Upper lobe of right lung (tissue), 1 donor: ENCODE data around the gene HERC6. TPM values are rescaled to one million over a fixed set of nuclear protein-coding genes. Genes with fewer than 3 reads are reported as not detected.

Source experiments
- ATAC-seq: fragments of 200-7000 bp; cut with Tn5 transposase; one replicate; pipeline ENCODE4 v1.9.1; 2020; ENCODE audit warnings: mild to moderate bottlenecking, moderate library complexity
- DNase-seq: peaks from one replicate; pipeline ENCODE4 v3.0.0-alpha.2; 2020
- H3K27ac ChIP-seq: fragments of 200-600 bp; one replicate; pipeline ENCODE4 v1.8.0; 2022
- H3K27me3 ChIP-seq: fragments of 200-600 bp; one replicate; pipeline ENCODE4 v1.8.0; 2022; ENCODE audit warnings: mild to moderate bottlenecking
- H3K36me3 ChIP-seq: fragments of 200-600 bp; one replicate; pipeline ENCODE4 v1.8.0; 2022
- H3K4me1 ChIP-seq: fragments of 200-600 bp; one replicate; pipeline ENCODE4 v1.8.0; 2022
- H3K4me3 ChIP-seq: fragments of 200-600 bp; one replicate; pipeline ENCODE4 v1.8.0; 2022; ENCODE audit warnings: mild to moderate bottlenecking
- H3K9me3 ChIP-seq: fragments of 200-600 bp; one replicate; pipeline ENCODE4 v1.8.0; 2022
- intact Hi-C: fragments of 100-400 bp; cut with DNase I; formaldehyde crosslinking; loops from one replicate; pipeline ENCODE4 v1.11.0; 2022
- total RNA-seq: library from RNA; stranded (reverse); fragmentation: NEBNext Ultra II Directional; extraction: Animal tissue kit (Norgen Biotek cat#: 25700); gene quantifications from one replicate; pipeline ENCODE4 v1.2.1, GENCODE V29; 2021
- TF ChIP-seq, protein P1 (sequence below): fragments of 200-600 bp; IDR thresholded peaks from one replicate; pipeline ENCODE4 v1.8.0; 2022; ENCODE audit warnings: antibody characterized with exemption
- donor health status: DM: no; HTN: yes; CAD: no; lungs with severe emphysema.

The HERC6 gene
- total RNA-seq, 1 donor from 2014 or later = 13.0 TPM

DNA sequence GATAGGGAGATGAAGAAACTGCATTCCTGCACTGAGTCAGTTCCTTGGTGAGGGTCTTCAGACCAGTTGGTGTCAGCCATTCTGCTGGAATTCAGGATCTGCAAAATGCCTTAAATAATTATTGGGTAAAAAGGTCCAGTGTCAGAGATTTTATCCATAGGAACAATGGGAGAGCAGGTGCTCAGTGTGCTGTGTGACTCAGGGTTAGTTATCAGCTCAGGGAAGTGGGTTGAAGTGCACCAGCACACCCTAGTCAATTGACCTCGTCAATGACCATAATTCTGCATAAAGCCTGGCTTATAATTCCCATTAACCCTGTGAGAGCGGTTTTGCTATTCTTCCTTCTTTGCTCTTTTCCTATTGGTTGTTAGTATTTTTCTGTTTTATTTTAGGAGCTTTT lies 37.3 kb downstream of the HERC6 start:
- Histone ChIP-seq H3K9me3 (no peaks in the 10 kb centered on the region), H3K27ac (no peak overlapping the region), H3K27me3 (no peaks in the 10 kb centered on the region), H3K4me3 (no peak overlapping the region), H3K36me3 (no peaks in the 10 kb centered on the region), H3K4me1 (no peaks in the 10 kb centered on the region)
- TF ChIP-seq, protein P1, sequence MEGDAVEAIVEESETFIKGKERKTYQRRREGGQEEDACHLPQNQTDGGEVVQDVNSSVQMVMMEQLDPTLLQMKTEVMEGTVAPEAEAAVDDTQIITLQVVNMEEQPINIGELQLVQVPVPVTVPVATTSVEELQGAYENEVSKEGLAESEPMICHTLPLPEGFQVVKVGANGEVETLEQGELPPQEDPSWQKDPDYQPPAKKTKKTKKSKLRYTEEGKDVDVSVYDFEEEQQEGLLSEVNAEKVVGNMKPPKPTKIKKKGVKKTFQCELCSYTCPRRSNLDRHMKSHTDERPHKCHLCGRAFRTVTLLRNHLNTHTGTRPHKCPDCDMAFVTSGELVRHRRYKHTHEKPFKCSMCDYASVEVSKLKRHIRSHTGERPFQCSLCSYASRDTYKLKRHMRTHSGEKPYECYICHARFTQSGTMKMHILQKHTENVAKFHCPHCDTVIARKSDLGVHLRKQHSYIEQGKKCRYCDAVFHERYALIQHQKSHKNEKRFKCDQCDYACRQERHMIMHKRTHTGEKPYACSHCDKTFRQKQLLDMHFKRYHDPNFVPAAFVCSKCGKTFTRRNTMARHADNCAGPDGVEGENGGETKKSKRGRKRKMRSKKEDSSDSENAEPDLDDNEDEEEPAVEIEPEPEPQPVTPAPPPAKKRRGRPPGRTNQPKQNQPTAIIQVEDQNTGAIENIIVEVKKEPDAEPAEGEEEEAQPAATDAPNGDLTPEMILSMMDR = no peak
- no peak for DNase-seq
- intact Hi-C loops = no loop called here
- no peak for ATAC-seq

DNA sequence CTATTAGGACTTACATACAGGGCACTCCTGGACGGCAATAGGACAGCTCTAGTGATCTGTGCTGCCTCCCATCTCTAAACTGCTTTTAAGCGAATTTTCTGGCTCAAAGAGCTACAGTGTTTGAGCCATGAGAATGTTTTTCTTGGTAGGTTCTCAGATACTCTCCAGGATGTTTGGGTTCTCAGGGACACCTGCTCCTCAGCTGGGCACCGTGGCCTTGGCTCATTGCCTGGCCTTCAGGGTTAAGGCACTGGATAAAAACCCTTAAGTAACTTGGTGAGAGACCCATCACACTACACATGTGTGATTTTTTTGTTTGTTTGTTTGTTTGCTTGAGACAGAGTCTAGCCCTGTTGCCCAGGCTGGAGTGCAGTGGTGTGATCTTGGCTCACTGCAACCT lies 39.8 kb downstream of the HERC6 start:
- intact Hi-C loops = no loop called here
- H3K27ac ChIP-seq = no peak overlapping the region
- no peaks in the 10 kb centered on the region for H3K27me3 ChIP-seq
- no peak for ATAC-seq
- no peak overlapping the region for H3K4me3 ChIP-seq
- no peaks in the 10 kb centered on the region for H3K9me3 ChIP-seq
- H3K36me3 ChIP-seq = no peaks in the 10 kb centered on the region
- no peaks in the 10 kb centered on the region for H3K4me1 ChIP-seq
- no peak for DNase-seq
- TF ChIP-seq, protein P1 = no peak

DNA sequence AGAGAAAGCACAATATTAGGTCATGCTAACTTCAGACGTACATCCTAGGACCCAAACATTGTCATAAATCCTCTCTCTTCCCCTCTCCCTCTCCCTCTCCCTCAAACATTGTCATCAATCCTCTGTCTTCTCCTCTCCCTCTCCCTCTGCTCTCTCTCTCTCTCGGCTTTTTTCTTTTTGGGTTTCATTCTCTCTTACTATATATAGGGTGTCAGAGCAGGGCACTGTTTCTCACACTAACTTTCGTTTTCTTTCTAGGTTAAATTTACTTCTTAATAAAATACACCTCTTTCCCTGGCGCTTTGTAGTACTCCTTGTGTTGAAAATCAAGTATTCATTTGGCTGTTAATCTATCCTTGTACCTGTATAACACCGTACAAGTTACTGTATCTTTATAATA lies 41.2 kb downstream of the HERC6 start:
- ATAC-seq (no peak), DNase-seq (no peak)
- Histone ChIP-seq H3K27me3 (no peaks in the 10 kb centered on the region), H3K36me3 (no peaks in the 10 kb centered on the region), H3K9me3 (no peaks in the 10 kb centered on the region), H3K27ac (no peak overlapping the region), H3K4me3 (no peak overlapping the region), H3K4me1 (no peaks in the 10 kb centered on the region)
- TF ChIP-seq, protein P1 = no peak
- intact Hi-C loops = no loop called here

DNA sequence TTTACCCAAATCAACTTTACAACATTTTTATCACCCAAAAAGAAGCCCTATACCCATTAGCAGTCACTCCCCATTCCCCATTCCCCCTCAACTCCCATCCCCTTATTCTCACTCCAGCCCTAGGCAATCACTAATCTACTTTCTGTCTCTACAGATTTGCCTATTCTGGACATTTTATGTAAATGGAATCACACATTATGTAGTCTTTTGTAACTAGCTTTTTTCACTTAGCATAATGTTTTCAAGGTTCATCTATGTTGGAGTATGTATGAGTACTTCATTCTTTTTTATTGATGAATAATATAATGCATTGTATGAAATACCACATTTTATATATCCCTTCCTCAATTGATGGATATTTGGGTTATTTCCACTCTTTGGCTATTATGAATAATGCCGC lies 42.2 kb downstream of the HERC6 start:
- ATAC-seq = no peak
- H3K36me3 ChIP-seq = no peaks in the 10 kb centered on the region
- DNase-seq = no peak
- H3K4me1 ChIP-seq = no peaks in the 10 kb centered on the region
- TF ChIP-seq, protein P1 = no peak
- H3K27me3 ChIP-seq = no peaks in the 10 kb centered on the region
- intact Hi-C loops = no loop called here
- no peak overlapping the region for H3K4me3 ChIP-seq
- H3K27ac ChIP-seq = no peak overlapping the region
- no peaks in the 10 kb centered on the region for H3K9me3 ChIP-seq

DNA sequence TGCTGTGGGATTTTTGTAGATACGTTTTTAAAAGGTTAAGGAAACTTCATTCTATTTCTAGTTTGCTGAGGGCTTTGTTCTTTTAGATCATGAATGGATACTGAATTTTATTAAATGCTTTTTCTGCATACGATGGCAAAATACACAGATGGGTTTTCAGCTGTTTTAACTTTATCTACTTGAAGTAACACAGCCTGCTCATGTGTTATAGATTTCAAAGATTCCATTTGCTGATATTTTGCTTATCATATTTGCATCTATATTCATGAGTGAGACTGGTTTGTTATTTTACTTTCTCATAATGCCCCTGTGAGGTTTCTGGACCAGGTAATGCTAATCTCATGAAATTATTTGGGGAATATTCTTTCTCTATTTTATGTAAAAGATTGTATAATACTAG lies 43.8 kb downstream of the HERC6 start:
- intact Hi-C loops = no loop called here
- Histone ChIP-seq H3K36me3 (no peaks in the 10 kb centered on the region), H3K27me3 (no peaks in the 10 kb centered on the region), H3K27ac (no peak overlapping the region), H3K9me3 (no peaks in the 10 kb centered on the region), H3K4me1 (no peaks in the 10 kb centered on the region), H3K4me3 (no peak overlapping the region)
- TF ChIP-seq, protein P1 = no peak
- ATAC-seq (no peak), DNase-seq (no peak)

DNA sequence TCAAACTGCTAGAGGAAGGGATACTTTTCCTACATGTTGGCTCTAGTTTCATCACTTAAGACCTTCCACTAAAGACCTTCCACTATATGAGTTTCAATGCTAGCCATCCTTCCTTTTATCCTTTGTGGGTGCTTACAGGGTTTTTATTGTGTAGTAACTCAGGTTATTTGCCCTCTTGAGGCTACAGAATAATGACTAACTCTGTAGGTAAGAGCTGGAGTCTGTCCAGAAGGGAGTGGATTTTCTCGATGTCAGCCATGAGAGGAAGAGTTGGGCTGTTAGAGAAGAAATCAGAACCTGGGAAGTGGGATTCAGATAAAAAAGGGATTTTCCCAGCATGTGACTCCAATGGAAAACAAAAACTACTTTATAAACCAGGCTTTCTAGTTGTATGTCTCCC lies 50.7 kb downstream of the HERC6 start:
- Histone ChIP-seq H3K36me3 (no peaks in the 10 kb centered on the region), H3K4me1 (no peaks in the 10 kb centered on the region), H3K9me3 (no peaks in the 10 kb centered on the region), H3K27me3 (no peaks in the 10 kb centered on the region), H3K27ac (no peak overlapping the region), H3K4me3 (no peak overlapping the region)
- TF ChIP-seq, protein P1 = no peak
- intact Hi-C loops = no loop called here
- ATAC-seq = no peak
- no peak for DNase-seq
